Activated CD8-positive, alpha-beta T cell treated with anti-CD3 and anti-CD28 coated beads for 36 hours (primary cell): ENCODE data around the gene TIMM44. TPM values are rescaled to one million over a fixed set of nuclear protein-coding genes. Genes with fewer than 3 reads are reported as not detected.
A peak's percentile ranks its signal among the peaks of the same experiment; 100 is the strongest.

ENCODE experiments used
- ATAC-seq: fragments of 200-7000 bp; cut with Tn5 transposase; one replicate; pipeline ENCODE4 v1.10.0; 2021; ENCODE audit warnings: mild to moderate bottlenecking, moderate library complexity
- CTCF ChIA-PET: fragments of 350-600 bp; sonication (Branson Sonifier 250); formaldehyde crosslinking; loops from one replicate; lab custom pipeline; 2021; ENCODE audit warnings: antibody characterized with exemption; lab: Charles Lee
- POLR2A ChIA-PET: fragments of 350-600 bp; sonication (Branson Sonifier 250); formaldehyde crosslinking; loops from one replicate; lab custom pipeline; 2021; ENCODE audit warnings: antibody characterized with exemption; lab: Charles Lee
- DNase-seq: peaks from one replicate; pipeline ENCODE4 v3.0.0-alpha.2; 2020
- H3K27ac Mint-ChIP-seq: one replicate; pipeline ENCODE4 v1.8.0; 2021; ENCODE audit warnings: mild to moderate bottlenecking, mixed read lengths
- H3K27me3 Mint-ChIP-seq: one replicate; pipeline ENCODE4 v1.8.0; 2021; ENCODE audit warnings: mixed read lengths
- H3K36me3 Mint-ChIP-seq: one replicate; pipeline ENCODE4 v1.8.0; 2021; ENCODE audit warnings: low read depth, mixed read lengths
- H3K4me1 Mint-ChIP-seq: one replicate; pipeline ENCODE4 v1.8.0; 2021; ENCODE audit warnings: low read depth, mixed read lengths
- H3K4me3 Mint-ChIP-seq: one replicate; pipeline ENCODE4 v1.8.0; 2021; ENCODE audit warnings: mild to moderate bottlenecking, moderate library complexity, mixed read lengths
- H3K9me3 Mint-ChIP-seq: one replicate; pipeline ENCODE4 v1.8.0; 2021; ENCODE audit warnings: mixed read lengths
- CTCF ChIP-seq: fragments of 200-600 bp; IDR thresholded peaks from one replicate; pipeline ENCODE4 v1.8.0; 2022; ENCODE audit warnings: antibody characterized with exemption, mild to moderate bottlenecking
- intact Hi-C: fragments of 100-400 bp; cut with micrococcal nuclease; formaldehyde crosslinking; loops from one replicate; pipeline ENCODE4 v1.10.0; 2022
- total RNA-seq, 2 experiments: library from RNA; stranded (reverse); gene quantifications; one replicate each; pipeline ENCODE4 v1.2.3, GENCODE V29; 2021

TIMM44 gene
- total RNA-seq, 2 experiments from 2014 or later, result 92.3 to 95.5 TPM

DNA sequence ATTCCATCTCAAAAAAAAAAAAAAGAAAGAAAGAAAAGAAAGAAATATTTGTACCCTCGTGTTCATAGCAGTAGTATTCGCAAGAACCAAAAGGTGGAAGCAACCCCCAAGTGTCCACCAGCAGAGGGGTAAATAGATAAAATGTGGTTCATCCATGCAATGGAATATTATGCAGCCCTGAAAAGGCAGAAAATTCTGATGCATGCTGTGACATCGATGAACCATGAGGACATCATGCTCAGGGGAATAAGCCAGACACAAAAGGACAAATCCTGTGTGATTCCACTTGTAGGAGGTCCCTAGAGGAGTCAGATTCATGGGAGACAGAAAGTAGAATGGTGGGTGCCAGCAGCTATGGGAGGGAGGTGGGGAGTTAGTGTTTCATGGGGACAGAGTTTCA lies 61.6 kb downstream of the TIMM44 start:
- ATAC-seq, result no peak
- no peak for DNase-seq
- no peak overlapping the region for H3K4me3 Mint-ChIP-seq
- no peaks in the 10 kb centered on the region for H3K27me3 Mint-ChIP-seq
- ChIA-PET POLR2A (interaction anchor here (0.7 kb wide), 1 partner anchor 12 kb away, joined by 3 read pairs; no protein-coding TSS in a partner anchor), CTCF (no interaction called here)
- peaks cover 2% of the 10 kb centered on the region for H3K4me1 Mint-ChIP-seq
- no peak overlapping the region for H3K27ac Mint-ChIP-seq
- no peak for TF ChIP-seq CTCF
- intact Hi-C loops, result no loop called here
- no peaks in the 10 kb centered on the region for H3K9me3 Mint-ChIP-seq
- H3K36me3 Mint-ChIP-seq, result no peaks in the 10 kb centered on the region

DNA sequence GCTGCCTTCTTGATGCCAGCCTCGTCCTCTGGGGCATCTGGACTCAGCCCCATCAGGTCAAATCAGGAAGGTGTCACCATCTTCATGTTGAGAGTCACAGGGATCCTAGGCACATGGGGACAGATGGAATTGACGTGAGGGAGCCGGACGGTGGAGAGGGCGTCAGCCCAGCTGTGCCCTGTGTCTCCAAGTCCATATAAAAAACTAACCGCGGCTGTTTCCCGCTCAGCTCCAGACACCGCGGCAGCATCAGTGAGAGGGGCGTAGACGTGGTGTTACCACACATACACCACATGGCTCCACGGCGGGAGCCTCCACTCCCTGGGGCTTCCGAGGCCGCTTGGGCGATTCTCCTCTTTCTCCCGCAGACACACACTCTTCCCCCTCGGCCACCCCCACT lies 63.6 kb downstream of the TIMM44 start:
- H3K4me1 Mint-ChIP-seq, result peaks cover 5% of the 10 kb centered on the region
- ChIA-PET CTCF (interaction anchor here (1.4 kb wide), 1 partner anchor 11 kb away, joined by 5 read pairs; no protein-coding TSS in a partner anchor), POLR2A (no interaction called here)
- intact Hi-C loops, result no loop called here
- no peaks in the 10 kb centered on the region for H3K9me3 Mint-ChIP-seq
- no peak for TF ChIP-seq CTCF
- DNase-seq, result peak; percentile 21
- no peaks in the 10 kb centered on the region for H3K36me3 Mint-ChIP-seq
- no peak for ATAC-seq
- no peak overlapping the region for H3K4me3 Mint-ChIP-seq
- no peaks in the 10 kb centered on the region for H3K27me3 Mint-ChIP-seq
- H3K27ac Mint-ChIP-seq, result no peak overlapping the region

GRCh38 chr19:7879111-7879807 lies 64.2 kb downstream of the TIMM44 start:
- no peak overlapping the region for H3K4me3 Mint-ChIP-seq
- DNase-seq (peak; percentile 29), ATAC-seq (no peak)
- no peak for TF ChIP-seq CTCF
- H3K36me3 Mint-ChIP-seq, result no peaks in the 10 kb centered on the region
- intact Hi-C loops, result no loop called here
- H3K9me3 Mint-ChIP-seq, result no peaks in the 10 kb centered on the region
- peaks cover 9% of the 10 kb centered on the region for H3K4me1 Mint-ChIP-seq
- H3K27ac Mint-ChIP-seq, result no peak overlapping the region
- ChIA-PET CTCF (interaction anchor here (1.4 kb wide), 1 partner anchor 10 kb away, joined by 5 read pairs; no protein-coding TSS in a partner anchor), POLR2A (interaction anchor here (0.8 kb wide), 1 partner anchor 10 kb away, joined by 3 read pairs; no protein-coding TSS in a partner anchor)
- peaks cover 4% of the 10 kb centered on the region for H3K27me3 Mint-ChIP-seq

DNA sequence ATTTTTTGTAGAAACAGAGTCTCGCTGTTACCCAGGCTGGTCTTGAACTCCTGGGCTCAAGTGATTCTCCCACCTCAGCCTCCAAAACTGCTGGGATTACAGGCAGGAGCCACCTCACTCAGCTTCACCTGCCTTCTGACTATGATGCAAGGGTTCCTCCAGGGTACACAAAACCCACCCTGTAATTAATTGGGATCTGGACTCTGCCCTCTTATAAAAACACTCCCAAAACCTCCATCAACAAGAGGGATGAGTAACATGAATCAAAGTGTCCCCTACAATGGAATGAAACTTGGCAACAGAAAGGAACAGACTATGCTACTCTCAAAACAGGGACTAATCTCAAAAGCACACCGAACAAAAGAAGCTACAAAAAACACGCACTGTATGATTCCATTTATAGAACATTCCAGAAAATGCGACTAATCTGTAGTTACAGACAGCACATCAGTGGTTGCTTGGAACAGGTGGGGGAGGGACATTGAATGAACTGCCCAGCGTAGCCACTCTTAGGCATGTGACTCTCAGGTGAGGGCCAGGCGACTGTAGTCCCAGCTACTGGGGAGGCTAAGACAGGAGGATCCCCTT lies 66.1 kb downstream of the TIMM44 start:
- TF ChIP-seq CTCF, result no peak
- intact Hi-C loops, result no loop called here

More for the DNA sequence above, 66.1 kb downstream of the TIMM44 start:
- Mint-ChIP-seq H3K4me3 (no peak overlapping the region), H3K9me3 (no peaks in the 10 kb centered on the region), H3K4me1 (peaks cover 9% of the 10 kb centered on the region), H3K27me3 (peaks cover 13% of the 10 kb centered on the region), H3K27ac (no peak overlapping the region), H3K36me3 (no peaks in the 10 kb centered on the region)
- ATAC-seq, result no peak
- POLR2A ChIA-PET, result interaction anchor here (1.0 to 1.2 kb wide), 2 partner anchors 11 to 24 kb away, joined by 3 read pairs; partner anchors contain the start of gene LRRC8E
- no peak for DNase-seq
- CTCF ChIA-PET, result interaction anchor here (1.1 to 1.7 kb wide), 2 partner anchors 27 to 196 kb away, joined by 3 to 4 read pairs; partner anchors contain the start of genes MAP2K7 and TRAPPC5

Other genes with a start within 250 kb of the TIMM44 start
- gene FCER2, start 241.5 kb downstream of the TIMM44 start, total RNA-seq, result 1 to 10 TPM; 3.0 to 3.7 TPM
- gene CLEC4G, start 211.6 kb downstream of the TIMM44 start, total RNA-seq, result not detected
- not detected for gene CD209, start 196.1 kb downstream of the TIMM44 start, total RNA-seq
- not detected for gene CLEC4M, start 180.4 kb downstream of the TIMM44 start, total RNA-seq
- gene EVI5L, start 113.4 kb downstream of the TIMM44 start, total RNA-seq, result 1 to 10 TPM; 3.4 to 3.9 TPM
- under 1 TPM in 1 of 2 experiments, not detected in 1; 0.20 TPM for gene PRR36, start 69.3 kb downstream of the TIMM44 start, total RNA-seq
- not detected for gene LRRC8E, start 55.2 kb downstream of the TIMM44 start, total RNA-seq
- 10 to 100 TPM; 36.8 to 37.0 TPM for gene MAP2K7, start 39.8 kb downstream of the TIMM44 start, total RNA-seq
- gene TGFBR3L, start 28.8 kb downstream of the TIMM44 start, total RNA-seq, result 1 to 10 TPM; 5.1 to 5.9 TPM
- gene SNAPC2, start 23.3 kb downstream of the TIMM44 start, total RNA-seq, result 10 to 100 TPM; 16.0 to 18.2 TPM
- gene CTXN1, start 17.5 kb downstream of the TIMM44 start, total RNA-seq, result under 1 TPM; 0.74 to 0.87 TPM
- 100 to 1,000 TPM; 161 to 164 TPM for gene ELAVL1, start 62.0 kb upstream of the TIMM44 start, total RNA-seq
- under 1 TPM in 1 of 2 experiments, not detected in 1; 0.29 TPM for gene CCL25, start 109.1 kb upstream of the TIMM44 start, total RNA-seq
- gene FBN3, start 205.9 kb upstream of the TIMM44 start, total RNA-seq, result under 1 TPM in 1 of 2 experiments, not detected in 1; 0.02 TPM